ENCODE measurements around the gene LRRC4B.

GRCh38 chr19:50488389-50489194, 79.6 kb downstream of the LRRC4B start:
- no peak for TF ChIP-seq POLR2A (IDR thresholded peaks at IDR 0.05)
- no peak for TF ChIP-seq CTCF (IDR thresholded peaks at IDR 0.05)
